C4-2B (cell line): ENCODE measurements around the gene IGBP1.

Experiments
- CTCF ChIP-seq: fragments of 450-650 bp; conservative IDR thresholded peaks from 2 replicates; pipeline ENCODE4 v1.5.1; 2017; ENCODE audit warnings: mild to moderate bottlenecking
- ZFX ChIP-seq: fragments of 450-650 bp; IDR thresholded peaks from 2 replicates; pipeline ENCODE4 v1.6.1; 2017

GRCh38 chrX:70088751-70089150 lies 44.5 kb upstream of the IGBP1 start:
- no peak for TF ChIP-seq CTCF
- TF ChIP-seq ZFX, result no peak
